Activated T-cell treated with anti-CD3 and anti-CD28 coated beads for 4 hours (primary cell): ENCODE measurements around the gene PRR23E.

Experiments used
- DNase-seq: peaks from one replicate; pipeline ENCODE4 v3.0.0-alpha.2; 2020

Gene PRR23E, protein sequence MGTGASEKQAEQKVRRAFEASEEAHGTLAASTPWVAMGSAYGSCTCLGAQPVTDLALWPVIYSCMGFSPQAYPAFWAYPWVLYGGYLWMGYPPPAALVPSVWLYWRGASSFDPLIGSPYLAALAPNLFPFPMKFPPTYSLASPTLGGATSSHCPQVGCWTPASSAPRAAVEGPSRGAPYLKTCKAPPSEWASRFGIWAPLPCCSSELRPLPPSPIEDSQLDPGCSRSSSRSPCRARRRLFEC

DNA sequence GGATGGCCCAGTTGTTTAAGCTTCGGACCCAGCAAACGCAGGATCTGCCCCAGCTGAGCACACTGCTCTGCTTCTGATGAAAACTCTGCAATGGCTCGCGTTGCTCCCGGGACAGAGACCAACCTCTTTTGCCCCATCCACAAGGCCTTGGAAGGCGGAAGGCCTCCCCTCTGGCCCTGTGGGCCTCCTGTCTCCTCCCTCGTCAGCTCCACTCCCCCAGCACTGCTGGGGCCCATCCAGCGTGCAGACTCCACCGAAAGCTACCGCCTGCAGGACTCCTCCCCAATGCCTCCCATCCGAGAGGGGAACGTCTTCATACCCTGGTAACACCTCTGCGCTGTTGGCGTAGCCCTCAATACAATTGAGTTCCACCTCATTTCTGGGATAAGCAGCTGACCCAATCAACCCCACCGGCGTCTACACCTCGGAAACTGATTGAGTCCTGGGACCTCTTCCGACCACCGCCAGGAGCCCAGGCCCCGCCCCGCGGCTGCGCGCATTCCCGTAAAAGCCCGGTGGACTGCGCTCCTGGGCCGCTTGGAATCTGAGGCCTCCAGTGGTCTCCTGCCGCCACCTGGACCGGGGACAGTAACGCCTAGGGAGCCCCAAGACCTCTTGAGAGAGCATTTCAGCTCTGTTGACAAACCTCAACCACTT lies at the start of gene PRR23E:
Gene PRR23E, plus strand, starts transcription at position 556 of the 657 bp plus-strand sequence. CDS start 3,555 bp downstream, outside the sequence.
- DNase-seq: no peak

DNA sequence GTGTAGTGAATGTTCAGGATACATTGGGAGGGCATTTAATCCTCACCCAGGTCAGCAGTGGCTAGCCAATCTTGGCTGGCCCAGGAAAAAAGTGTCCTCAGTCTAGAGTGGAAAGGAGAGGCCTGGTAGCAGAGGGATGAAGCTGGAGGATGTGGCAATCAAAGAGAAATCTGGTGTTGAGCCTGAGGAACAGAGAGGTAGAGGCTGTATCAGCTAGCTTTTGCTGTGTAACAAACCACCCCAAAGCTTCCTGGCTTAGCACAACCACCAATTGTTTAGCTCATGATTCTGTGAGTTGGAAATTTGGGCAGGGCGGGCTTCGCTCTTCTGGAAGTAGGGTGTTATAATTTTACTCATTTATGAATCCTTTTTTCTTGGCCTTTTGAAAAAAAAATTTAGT lies 49.8 kb upstream of the PRR23E start:
- DNase-seq: no peak

DNA sequence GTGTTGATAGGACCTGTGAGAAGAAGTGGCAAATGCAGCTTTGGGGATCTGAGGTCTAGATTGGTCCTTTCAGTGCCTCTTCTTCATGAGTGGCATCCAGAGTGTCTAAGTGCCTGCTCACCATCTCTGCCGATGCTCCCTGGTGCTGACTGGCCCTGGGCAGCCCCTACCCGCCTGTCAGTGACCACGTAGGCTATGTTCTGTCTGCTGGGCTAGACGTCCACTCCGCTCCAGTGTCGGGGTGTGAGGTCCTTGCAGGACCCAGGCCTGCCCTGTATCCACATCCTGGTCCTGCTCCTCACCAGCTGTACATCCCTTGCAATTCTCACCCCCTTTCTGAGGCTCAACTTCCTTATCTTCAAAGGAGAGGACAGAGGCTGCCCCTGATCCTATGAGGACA lies 48.3 kb upstream of the PRR23E start:
- DNase-seq: no peak

DNA sequence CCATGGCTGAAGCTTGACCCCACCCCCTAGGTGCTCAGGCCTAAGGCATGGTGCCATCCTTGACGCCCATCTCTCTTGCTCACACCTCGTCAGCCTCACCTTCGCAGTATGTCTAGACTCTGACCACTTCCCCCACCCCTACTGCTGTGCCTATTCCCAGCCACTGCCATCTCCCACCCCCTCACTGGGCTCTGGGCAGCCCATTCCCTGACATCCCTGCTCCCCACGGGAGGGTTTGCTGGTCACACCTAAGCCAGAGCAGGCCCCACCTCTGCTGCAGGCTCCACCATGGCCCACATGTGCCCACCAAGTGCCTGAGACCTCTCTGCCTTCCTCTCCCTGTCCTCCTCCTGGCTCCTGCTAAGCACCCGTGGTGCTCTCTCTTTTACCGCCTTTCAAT lies 47.7 kb upstream of the PRR23E start:
- no peak for DNase-seq

DNA sequence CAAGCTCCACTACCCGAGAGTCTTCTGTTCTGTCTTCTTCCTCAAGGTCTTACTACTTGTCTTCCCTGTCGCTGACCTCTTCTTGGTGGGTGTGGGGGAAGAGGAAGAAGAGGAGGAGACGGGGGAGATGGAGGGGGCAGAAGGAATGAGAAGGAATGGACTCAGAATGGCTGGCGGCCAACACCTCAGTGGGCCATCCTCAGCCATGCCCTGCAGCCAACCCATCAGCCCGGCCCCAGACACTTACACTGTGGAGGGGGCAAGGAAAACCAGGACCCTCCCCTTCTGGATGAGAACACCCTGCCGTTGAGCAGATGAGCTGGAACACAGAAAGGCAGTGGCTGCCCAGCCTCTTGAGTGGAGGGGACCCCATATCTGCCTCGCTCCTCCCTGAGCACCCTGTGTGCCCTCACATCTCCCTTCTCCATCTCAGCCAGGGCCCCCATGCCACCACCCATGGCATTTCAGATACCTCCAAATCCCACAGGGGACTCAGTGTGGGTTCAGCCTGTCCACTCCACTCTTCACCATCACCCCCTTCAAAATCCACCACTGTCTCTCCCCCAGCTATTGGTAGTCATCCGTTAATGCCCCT lies 45.5 kb upstream of the PRR23E start:
- no peak for DNase-seq

DNA sequence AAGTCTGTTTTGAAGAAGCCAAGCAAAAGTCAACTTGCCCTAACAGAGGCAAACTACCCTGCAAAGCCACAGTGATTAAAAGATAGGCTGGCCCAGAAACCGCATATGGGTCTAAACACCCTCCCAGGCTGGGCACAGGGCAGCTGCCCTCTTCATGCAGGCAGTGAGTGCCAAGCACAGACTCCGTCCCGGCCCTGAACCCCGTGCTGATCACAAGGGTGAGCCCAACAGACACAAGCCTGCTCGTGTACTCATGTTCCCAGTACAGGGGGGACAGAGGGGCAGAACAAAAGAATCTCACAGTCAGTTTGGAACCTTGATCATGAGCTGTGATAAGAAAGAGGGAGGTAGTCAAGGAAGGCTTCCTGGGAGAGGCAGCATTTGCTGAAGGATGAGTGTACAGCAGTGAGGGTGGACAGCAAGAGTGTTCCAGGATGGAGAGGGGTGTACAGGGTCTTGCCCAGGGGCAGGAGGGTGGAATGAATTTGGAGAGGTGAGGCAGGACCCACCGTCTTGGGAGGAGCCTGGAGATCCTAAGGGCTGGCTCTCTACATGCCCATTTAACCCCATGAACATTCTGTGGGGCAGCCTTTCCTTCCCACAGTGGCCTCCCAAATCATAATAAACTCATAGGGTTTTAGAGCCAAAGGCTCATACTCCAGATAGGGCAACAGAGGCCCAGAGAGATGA lies 43.2 kb upstream of the PRR23E start:
- DNase-seq: no peak

DNA sequence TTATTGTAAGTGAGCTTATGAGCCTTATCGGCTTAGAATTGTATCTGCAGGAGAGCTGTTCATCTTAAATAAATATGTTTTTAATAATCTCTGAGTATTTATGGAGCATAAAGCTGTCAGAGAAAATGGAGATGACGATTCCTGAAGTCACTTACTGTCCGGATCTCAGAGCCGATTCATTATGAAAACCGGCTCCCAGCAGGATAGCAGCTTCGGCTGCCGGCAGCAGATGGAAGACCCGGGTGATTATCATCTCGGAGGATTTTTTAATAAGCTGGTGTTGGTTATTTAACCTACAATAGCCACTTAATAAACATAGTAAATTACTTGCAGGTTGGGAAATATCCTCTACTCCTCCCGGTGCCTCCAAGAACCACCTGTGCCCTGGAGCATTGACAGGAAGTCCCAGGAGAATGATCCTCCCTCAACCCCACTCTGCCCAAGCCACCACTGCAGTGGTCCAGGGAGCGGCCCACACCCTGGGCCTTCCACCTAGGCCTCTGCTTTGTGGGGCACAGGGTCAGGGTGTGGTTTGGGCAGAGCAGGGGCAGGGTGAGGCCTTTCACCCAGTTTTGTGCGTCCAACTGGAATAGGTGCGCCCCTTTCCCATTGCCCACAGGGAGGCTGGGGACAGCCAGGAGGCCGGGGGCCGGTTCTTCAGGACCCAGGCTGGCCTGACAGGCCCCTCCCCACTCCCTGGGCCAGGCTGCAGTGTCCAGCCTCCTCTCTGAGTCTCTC lies 42.2 kb upstream of the PRR23E start:
- DNase-seq: no peak

DNA sequence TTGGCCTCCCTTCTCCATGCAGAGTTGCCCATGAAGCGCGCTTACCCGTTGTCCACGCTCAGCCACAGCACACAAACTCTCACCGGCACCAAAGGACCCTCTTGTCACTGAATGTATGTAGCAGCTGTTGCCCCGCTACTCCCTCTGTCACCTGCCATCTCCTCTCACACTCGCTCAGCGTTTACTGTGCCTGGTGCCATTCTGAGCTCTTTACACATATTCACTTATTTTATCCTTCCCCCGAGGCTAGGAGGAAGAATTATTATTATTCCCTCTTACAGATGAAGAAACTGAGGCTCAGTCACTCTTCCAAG lies 41.7 kb upstream of the PRR23E start:
- no peak for DNase-seq

DNA sequence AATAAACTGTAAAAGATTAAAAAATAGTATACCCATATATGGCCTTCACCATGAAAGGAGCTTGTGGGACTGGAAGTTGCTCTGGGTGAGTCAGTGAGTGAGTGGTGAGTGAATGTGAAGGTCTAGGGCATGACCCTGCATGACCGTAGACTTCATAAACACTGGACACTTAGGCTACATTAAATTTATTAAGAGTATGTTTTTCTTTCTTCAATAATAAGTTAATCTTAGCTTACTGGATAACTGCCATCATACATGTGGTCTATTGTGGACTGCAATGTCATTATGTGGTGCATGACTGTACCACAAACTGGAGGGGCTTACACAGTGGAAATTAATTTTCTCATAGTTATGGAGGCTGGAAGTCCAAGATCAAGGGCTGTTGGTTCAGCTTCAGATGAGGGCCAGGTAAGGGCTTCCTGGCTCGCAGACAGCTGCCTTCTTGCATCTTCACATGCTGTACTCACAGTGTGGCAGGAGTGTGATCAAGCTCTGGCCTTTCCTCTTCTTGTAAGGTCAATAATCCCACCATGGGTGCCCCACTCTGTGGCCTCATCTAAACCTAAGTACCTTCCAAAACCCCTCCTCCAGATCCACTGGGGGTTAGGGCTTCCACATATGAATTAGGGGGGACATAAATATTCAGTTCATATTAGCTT lies 40.8 kb upstream of the PRR23E start:
- DNase-seq: no peak

DNA sequence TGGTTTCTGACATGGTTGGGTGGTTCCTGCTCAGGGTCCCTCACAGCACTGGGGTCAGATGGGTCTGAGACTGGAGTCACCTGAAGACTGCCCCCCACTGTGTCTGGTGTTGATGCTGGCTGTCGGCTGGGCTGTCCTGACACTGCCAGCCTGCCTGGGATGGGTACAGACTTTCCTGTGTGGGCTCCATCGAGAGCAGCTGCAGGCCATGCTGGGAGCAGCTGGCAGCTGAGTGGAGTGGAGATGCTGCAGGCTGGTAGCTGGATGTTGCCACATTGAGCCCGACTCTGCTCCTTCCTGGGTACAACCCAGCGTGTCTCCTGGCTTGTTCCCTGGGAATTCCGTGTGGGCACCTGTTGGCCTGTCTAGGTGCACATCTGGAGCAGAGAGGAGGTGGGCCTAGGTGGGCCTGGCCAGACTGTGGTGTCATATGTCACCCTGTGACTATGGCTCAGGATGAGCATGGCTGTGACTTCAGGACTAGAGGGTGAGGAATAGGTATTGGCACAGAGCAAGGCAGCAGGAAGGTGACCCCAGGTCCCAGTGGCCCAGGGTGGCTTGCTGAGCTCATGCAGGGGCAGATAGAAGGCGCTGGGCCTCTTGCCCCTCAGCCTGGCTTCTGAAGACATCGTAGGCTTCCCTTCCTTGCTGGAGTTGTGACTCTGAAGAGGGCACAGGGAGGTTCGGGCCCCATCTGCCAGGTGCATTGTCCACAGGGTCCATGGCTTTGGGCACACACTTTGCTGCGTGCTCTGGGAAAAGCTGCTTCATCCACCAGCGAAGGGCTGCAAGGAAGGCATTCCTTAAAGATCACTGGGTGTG lies 40.0 kb upstream of the PRR23E start:
- no peak for DNase-seq

DNA sequence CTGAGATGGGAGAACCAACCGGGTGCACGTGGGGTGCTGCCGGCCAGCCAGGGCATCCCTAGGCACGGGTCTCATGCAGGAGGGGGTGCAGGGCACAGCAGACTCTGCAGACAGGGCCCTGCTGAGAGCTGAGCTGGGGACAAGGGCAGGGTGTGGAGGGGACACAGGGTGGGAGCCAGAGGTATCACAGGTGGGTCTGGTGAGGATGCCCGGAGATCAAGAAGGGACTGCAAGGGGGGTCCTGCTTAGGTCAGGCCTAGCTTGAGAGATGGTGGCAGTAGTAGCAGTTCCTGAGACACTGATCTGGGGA lies 39.5 kb upstream of the PRR23E start:
- no peak for DNase-seq

DNA sequence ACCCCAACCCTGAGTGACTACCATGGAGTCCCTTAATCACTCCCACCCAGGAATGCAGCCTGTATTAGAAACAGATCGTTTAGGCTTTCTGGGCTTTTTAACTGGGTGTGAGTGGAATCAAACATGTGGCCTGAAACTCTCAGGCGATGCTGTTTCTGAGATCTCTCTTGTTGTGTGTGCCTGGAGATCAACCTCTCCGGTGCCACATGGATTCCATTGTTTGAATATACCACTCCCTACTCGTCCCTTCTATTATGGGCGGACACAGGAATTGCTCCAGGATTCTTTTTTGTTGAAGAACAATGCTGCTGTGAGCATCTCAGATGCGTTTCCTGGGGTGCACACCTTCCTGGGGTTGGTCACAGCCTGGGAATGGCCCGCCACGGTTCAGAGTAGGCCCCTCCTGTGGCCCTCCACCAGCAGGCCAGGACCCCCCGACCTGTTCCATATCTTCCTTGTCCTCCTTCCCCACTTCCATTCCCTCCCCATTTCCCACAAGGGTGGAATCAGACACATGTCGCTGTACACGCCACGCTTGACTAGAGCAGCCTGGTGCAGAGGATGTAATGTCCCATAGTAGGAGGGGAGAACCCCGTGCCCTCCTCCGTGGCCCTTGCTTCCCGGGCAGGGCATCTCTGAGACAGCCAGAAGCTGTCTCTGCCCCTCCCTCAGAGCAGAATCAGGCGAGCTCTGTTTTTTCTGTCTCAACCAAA lies 36.4 kb upstream of the PRR23E start:
- no peak for DNase-seq

DNA sequence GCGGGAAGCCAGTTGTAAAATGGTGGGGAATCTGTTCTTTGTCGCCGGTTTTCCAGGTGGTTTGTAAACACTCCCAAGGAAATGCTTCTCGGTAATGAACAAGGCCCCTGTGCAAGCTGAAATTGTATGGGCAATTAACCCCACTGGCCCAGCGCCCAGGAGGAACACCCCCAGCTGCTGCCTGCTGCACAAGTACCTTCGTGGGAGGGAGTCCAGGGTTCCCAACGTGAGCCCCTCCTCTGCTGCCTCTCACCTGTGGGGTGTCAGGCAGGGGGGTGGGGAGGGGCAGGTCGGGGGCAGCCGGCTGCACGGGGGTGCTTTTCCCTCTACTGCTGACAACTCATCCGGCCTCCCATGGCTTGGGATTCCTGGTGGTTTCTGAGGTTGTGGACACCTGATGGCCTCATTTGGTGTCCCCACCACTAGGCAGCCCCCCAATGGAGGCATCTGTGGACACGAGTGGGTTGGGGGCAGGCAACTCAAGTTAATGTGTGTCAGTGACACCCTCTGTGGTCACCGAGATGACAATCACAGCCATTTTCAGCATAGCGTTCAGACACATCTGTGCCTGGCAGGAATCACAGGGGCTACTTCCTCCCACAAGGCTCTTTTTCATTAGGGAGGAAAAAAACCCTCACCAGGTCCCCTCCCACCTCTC lies 35.6 kb upstream of the PRR23E start:
- DNase-seq: no peak

DNA sequence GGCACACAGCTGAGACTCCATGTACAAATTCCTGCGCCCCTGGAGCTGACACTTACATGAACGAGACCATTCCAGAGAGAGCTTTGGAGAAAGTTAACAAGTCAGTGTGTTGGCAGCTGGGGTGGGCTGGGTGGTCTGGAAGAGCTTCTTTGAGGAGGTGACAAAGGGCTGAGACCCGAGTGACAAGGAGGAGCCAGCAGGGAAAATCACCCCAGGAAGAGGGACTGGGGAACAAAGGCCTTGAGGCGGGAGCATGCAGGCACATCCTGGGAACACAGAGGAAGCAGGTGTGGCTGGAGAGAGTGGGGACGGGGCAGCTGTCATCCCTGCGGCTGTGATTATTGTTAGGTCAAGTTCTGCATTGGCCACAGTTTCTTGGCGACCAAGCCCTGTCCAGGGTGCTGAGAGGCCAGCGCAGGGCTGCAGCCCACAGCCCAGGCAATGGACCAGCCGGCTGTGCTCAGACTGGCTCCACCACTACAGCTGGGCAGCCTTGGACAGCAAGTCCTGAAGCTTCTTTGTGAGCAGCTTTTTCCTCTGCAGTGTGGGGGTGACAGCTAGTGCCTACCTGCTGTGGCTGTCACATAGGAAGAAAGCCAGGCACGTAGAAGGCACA lies 34.2 kb upstream of the PRR23E start:
- no peak for DNase-seq

DNA sequence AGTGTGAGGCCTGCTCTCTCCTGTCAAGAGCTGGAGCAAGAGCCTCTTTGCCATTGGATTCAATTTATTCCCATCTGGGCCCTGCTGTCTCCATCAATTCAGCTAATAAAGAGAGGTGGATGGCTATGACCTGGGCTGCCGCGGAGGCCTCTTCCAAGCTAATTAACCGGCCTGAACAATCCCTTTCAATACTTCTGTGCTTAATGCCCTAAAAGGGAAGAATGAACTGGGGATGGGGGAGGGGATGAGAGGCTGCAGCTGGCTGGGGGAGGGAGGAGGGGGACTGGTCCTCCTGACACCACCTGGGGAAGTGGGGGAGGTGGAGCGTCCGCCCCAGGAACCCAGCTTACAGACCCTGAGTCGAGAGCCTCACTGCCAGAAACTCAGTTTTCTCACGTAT lies 33.4 kb upstream of the PRR23E start:
- no peak for DNase-seq

DNA sequence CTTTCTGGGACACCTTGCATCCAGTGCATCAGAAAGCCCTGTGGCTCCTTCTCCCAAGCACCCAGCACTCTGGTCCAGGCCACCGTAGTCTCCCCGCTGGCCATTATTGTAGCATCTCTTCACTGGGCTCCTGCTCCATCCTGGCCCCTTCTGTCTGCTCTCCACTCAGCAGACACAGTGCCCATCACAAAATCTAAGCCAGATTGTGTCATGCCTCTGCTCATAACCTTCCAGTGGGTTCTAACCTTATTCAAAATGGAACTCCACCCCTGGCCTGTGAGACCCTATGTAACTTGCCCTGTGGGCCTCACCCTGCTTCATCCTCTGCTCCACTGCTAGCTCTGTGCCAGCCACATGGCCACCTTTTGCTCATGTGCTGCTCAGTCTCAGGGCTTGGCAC lies 31.7 kb upstream of the PRR23E start:
- DNase-seq: no peak

DNA sequence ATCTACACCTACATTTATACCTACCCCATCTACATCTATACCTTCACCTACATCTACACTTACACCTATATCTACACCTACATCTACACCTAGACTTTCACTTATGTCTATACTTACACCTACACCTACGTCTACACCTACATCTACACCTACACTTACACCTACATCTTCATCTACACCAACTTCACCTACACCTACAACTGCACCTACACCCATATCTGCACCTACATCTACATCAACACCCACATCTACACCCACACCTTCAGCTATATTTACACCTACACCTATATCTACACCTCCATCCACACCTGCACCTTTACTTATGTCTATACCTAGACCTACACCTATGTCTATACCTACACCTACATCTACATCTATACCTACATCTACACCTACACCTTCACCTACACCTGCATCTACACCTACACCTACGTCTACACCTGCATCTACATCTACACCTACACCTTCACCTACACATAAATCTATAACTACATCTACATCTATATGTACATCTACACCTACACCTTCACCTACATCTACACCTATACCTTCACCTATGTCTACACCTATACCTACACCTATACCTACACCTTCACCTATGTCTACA lies 30.9 kb upstream of the PRR23E start:
- no peak for DNase-seq

DNA sequence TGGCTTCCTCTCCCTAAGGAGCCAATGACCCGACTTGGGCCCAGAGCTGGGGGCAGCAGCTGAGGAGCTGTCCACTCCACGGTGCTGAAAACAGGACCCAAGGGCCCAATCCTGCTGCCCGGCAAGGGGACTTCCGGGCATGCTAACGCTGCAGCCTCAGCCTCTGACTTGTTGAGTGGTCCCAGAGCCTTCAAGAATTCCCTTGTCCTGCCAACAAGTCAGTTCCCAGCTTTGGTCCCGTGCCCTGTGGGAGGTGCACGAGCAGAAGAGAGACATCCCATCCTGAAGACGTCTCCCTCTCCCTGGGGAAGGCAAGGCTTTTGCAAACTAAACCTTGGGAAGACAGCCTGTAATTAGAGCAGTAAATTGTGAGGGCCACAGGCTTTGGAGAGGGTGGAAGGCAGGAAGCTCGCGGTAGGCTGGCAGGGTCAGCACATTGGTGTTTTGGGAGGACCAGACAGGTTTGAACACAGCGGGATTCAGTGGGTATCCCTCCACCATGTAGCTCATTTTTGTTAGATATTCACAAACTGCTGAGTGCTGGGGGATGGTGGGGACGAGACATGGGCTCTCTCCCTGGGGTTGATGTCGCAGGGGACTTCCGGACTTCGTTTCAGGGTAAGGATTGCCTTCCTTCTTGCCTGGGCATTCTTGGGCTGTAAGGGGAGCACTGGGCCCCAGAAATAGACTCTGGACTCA lies 29.8 kb upstream of the PRR23E start:
- no peak for DNase-seq

DNA sequence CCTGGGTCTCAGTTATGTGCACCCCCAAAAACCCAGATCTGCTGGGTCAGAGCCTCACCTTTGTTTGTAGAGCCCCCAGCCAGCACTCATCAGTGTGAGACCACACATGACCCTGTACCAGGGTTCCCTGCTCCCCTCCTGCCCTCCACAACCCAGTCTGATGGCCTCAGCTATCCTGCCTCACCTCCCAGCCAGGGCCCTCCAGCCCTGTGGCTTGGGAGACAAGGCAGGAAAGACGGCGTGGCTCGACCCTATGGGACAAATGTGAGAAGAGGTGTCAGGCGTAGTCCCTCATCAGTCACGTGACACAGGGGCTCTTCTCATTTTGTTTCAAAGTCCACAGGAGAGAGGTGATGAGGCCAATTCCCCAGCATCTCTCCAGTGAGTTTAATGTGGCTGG lies 28.3 kb upstream of the PRR23E start:
- DNase-seq: no peak
